Activated T-helper 2 cell treated with anti-CD3 and anti-CD28 coated beads, Interferon-gamma antibody, Interleukin-2, Interleukin-4, amounts not matched to agents 10 μg/mL and 5 μg/mL and 100 μg/mL, durations not matched to agents 14 hours and 24 hours and 36 hours (primary cell): ENCODE data around the gene WDR5. TPM values are rescaled to one million over a fixed set of nuclear protein-coding genes. Genes with fewer than 3 reads are reported as not detected.

Experiments
- DNase-seq: peaks from one replicate; pipeline ENCODE4 v3.0.0; 2021; ENCODE audit warnings: low spot score
- H3K27ac Mint-ChIP-seq: one replicate; pipeline ENCODE4 v1.8.0; 2021; ENCODE audit warnings: mixed read lengths
- H3K27me3 Mint-ChIP-seq: one replicate; pipeline ENCODE4 v1.8.0; 2021; ENCODE audit warnings: low read depth, mixed read lengths
- H3K36me3 Mint-ChIP-seq: one replicate; pipeline ENCODE4 v1.8.0; 2021; ENCODE audit warnings: low read depth, mixed read lengths
- H3K4me1 Mint-ChIP-seq: one replicate; pipeline ENCODE4 v1.8.0; 2021; ENCODE audit warnings: low read depth, mixed read lengths
- H3K4me3 Mint-ChIP-seq: one replicate; pipeline ENCODE4 v1.8.0; 2021; ENCODE audit warnings: low read depth, mild to moderate bottlenecking, moderate library complexity, mixed read lengths
- H3K9me3 Mint-ChIP-seq: one replicate; pipeline ENCODE4 v1.8.0; 2021; ENCODE audit warnings: mixed read lengths
- intact Hi-C: fragments of 100-400 bp; cut with micrococcal nuclease; formaldehyde crosslinking; loops from one replicate; pipeline ENCODE4 v1.15.1; 2023
- total RNA-seq: library from RNA; stranded (reverse); gene quantifications from 2 replicates; pipeline ENCODE4 v1.2.3, GENCODE V29; 2022

WDR5 gene
- total RNA-seq, 1 donor from 2014 or later = 58.9 TPM

GRCh38 chr9:134166374-134166773 is 30.5 kb downstream of the WDR5 start:
- Mint-ChIP-seq H3K27me3 (no peaks in the 10 kb centered on the region), H3K36me3 (no peaks in the 10 kb centered on the region), H3K9me3 (no peaks in the 10 kb centered on the region), H3K4me1 (peaks cover 9% of the 10 kb centered on the region), H3K4me3 (no peak overlapping the region), H3K27ac (no peak overlapping the region)
- no peak for DNase-seq
- intact Hi-C loops = loop anchor here (10.0 kb wide), 1 partner anchor 158 kb away; the partner anchor contains the start of gene RXRA

DNA sequence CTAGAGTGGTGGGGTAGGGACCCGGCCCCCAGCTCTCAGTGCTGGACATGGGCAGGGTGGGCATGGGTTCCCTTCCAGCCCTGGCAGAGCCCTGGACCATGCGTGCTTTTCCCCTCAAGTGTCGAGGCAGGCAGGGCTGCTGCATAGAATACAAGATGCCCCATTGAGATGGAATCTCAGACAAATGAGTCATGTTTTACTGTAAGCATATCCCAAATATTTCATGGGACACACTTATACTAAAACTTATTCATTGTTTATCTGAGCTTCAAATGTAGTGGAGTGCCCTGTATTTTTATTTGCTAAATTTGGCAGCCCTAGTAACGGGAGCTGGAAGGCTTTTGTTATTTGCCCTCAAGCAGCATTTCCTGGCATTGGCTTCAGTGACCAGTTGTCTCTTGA is 31.6 kb downstream of the WDR5 start:
- H3K27me3 Mint-ChIP-seq = no peaks in the 10 kb centered on the region
- intact Hi-C loops = loop anchor here (10.0 kb wide), 1 partner anchor 157 kb away; the partner anchor contains the start of gene RXRA
- no peak overlapping the region for H3K4me3 Mint-ChIP-seq
- no peaks in the 10 kb centered on the region for H3K9me3 Mint-ChIP-seq
- peaks cover 3% of the 10 kb centered on the region for H3K4me1 Mint-ChIP-seq
- H3K27ac Mint-ChIP-seq = no peak overlapping the region
- no peaks in the 10 kb centered on the region for H3K36me3 Mint-ChIP-seq
- no peak for DNase-seq

GRCh38 chr9:134168757-134169550 is 33.1 kb downstream of the WDR5 start:
- Mint-ChIP-seq H3K36me3 (no peaks in the 10 kb centered on the region), H3K9me3 (no peaks in the 10 kb centered on the region), H3K4me3 (no peak overlapping the region), H3K27ac (no peak overlapping the region), H3K27me3 (no peaks in the 10 kb centered on the region), H3K4me1 (no peaks in the 10 kb centered on the region)
- no peak for DNase-seq
- intact Hi-C loops = loop anchor here (10.0 kb wide), 1 partner anchor 156 kb away; the partner anchor contains the start of gene RXRA

GRCh38 chr9:134169724-134170401 is 34.0 kb downstream of the WDR5 start:
- intact Hi-C loops = loop anchor here (1.0 to 10.0 kb wide), 2 partner anchors 155 to 273 kb away; partner anchors contain the start of gene RXRA
- no peaks in the 10 kb centered on the region for H3K27me3 Mint-ChIP-seq
- H3K4me1 Mint-ChIP-seq = no peaks in the 10 kb centered on the region
- DNase-seq = no peak
- H3K27ac Mint-ChIP-seq = no peak overlapping the region
- H3K4me3 Mint-ChIP-seq = no peak overlapping the region
- H3K36me3 Mint-ChIP-seq = no peaks in the 10 kb centered on the region
- no peaks in the 10 kb centered on the region for H3K9me3 Mint-ChIP-seq

DNA sequence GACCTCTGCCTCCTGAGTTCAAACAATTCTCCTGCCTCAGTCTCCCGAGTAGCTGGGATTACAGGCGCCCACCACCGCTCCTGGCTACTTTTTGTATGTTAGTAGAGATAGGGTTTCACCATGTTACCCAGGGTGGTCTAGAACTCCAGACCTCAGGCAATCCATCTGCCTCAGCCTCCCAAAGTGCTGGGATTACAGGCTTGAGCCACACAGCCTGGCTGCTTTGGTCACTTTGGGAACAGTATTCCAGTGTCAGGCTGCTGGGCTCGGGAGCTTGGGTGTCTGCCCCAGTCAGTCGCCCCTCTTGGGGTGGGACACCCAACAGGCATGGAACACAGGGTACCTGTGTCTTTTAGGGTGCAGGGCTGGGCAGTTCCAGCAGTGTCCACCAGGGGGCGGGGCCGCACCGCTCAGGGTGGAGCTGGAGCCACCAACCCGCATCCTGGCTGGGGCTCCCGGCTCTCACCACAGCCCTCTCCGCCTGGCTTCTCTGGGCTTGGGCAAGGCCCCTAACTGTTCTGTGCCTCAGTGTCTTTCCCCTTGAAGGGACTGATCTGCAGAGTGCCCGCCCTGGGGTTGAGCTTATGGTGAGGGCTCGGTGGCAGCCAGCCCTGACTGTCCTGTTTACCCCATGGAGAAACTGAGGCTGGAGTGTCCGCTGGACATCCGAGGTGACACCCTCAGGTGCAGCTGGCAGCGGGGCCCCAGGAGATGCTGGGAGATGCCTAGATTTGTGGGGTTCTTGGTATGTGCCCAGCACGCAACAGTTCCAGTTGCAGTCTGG is 34.8 kb downstream of the WDR5 start:
- no peak overlapping the region for H3K27ac Mint-ChIP-seq
- no peaks in the 10 kb centered on the region for H3K9me3 Mint-ChIP-seq
- no peaks in the 10 kb centered on the region for H3K4me1 Mint-ChIP-seq
- H3K4me3 Mint-ChIP-seq = no peak overlapping the region
- intact Hi-C loops = loop anchor here (1.0 kb wide), 1 partner anchor 273 kb away; no protein-coding TSS in a partner anchor
- no peaks in the 10 kb centered on the region for H3K36me3 Mint-ChIP-seq
- H3K27me3 Mint-ChIP-seq = no peaks in the 10 kb centered on the region
- no peak for DNase-seq

DNA sequence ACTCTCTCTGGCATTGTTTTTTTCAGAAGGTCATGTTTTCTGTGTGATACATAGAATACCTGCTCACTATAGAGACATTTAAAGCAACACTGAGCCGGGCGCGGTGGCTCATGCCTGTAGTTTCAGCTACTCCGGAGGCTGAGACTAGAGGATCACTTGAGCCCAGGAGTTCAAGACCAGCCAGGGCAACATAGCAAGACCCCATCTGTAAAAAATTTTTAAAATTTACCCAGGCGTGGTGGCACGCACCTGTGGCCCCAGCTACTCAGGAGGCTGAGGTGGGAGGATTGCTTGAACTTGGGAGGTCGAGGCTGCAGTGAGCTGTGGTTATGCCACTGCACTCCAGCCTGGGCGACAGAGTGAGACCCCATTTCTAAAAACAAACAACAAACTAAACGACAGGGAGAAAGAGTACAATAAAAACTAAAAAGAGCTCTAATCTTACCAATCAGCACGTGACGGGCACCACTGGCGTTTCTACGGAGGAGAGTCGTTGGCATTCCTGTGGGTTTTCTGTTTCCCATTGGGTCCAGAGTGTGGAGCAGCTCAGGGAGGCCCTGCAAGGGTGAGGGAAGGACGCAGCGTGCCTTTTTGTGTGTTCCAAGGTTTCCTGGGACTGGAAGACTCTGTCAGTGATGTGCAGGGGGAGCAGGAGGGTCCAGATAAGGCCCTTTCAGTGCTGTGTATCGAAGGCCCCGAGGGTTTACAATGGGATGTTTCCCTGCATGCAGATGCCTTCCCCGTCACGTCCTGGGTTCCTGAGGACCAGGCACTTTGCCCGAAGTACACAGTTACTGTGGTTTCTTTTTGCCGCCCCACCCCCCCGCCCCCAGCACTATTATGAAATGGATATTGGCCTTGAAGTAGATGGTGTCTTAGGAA is 35.7 kb downstream of the WDR5 start:
- Mint-ChIP-seq H3K4me3 (no peak overlapping the region), H3K9me3 (no peaks in the 10 kb centered on the region), H3K4me1 (no peaks in the 10 kb centered on the region), H3K36me3 (no peaks in the 10 kb centered on the region), H3K27me3 (no peaks in the 10 kb centered on the region), H3K27ac (no peak overlapping the region)
- intact Hi-C loops = no loop called here
- no peak for DNase-seq

DNA sequence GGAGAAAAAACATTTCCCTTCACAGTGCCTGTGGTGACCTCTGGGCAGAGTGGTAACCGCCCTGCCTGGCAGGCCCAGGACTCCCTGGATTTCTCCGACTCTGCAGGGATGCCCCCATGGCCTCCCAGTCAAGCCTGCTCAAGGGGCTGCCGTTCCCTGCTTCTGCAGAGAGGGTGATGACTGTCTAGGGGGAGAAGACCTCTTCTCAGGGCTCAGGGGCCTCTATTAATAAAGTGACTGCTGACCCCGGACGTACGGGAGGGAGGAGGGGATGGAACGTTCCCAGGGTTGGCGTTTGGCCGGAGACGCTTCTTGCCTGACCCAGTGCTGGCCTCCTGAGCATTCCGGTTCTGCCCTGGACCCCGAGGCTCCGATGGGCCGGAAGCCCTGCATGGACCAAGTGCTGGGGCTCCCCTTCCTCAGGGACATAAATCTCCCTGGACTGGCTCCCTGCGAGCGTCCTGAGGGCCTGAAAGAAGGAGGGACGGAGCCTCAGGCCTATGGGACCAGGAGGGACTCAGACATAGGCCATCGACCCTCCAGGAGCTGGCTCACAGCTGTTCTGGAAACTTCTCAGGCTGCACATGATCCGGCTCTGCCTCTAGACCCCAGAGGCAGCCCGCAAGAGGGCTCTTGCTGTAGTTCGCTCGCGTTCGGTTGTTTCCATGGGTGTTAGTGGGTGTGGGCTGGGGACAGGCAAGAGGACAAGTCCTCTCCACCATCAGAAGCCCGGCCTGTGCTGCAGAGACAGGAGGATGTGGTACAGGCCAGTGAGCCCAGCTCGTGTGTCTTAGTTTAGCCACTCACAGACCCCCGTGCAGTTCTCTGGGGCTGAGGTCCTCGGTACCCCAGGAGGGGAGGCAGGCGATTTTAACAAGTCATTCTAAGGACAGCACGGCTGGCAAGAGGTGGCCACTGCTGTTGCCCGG is 36.6 kb downstream of the WDR5 start:
- H3K27ac Mint-ChIP-seq = no peak overlapping the region
- intact Hi-C loops = no loop called here
- no peaks in the 10 kb centered on the region for H3K4me1 Mint-ChIP-seq
- no peaks in the 10 kb centered on the region for H3K9me3 Mint-ChIP-seq
- H3K27me3 Mint-ChIP-seq = peaks cover 1% of the 10 kb centered on the region
- no peak for DNase-seq
- no peak overlapping the region for H3K4me3 Mint-ChIP-seq
- no peaks in the 10 kb centered on the region for H3K36me3 Mint-ChIP-seq

DNA sequence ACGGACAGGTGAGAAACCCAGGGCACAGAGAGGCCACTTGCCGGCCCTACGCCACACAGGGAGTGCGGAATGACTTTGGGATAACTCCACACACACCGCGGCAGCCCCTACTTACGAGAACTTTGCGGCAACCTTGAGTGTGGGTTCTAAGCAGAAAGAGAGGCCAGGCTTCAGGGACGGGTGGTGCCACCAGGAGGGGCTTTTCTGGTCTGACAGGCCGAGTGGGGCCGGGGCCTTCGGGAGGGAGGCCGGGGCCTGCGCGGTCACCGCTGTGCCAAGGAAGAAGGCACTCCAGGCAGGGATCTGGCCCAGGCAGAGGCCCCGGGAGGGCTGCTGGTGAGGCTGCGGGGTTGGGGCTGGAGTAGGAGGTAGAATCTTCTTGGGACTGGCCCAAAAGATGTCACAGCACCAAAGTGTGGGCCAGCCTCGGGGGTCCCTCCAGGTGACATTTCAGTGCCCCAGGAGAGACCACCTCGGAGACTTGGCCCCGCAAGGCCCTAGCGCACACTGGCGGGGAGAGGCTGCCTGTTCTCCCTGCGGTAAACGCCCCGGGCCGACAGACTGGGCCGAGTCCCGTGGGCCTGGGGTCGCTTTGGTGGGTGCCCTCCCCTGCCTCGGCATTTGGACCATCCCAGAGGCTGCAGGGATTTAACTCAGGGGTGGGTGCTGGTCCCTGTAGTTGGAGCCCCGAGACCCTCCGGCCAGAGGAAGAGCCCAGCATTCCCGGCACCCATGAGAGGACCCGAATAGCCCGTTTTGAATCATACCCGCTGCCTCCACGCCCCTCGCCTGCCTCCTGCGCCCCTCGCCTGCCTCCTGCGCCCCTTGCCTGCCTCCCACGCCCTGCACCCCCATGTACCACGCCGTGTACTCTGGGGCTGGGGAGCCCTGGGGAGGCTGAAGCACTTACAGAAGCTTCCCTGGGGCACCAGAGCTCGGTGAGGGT is 37.5 kb downstream of the WDR5 start:
- no peak for DNase-seq
- no peaks in the 10 kb centered on the region for H3K36me3 Mint-ChIP-seq
- H3K27ac Mint-ChIP-seq = no peak overlapping the region
- intact Hi-C loops = no loop called here
- no peaks in the 10 kb centered on the region for H3K4me1 Mint-ChIP-seq
- no peak overlapping the region for H3K4me3 Mint-ChIP-seq
- peaks cover 2% of the 10 kb centered on the region for H3K27me3 Mint-ChIP-seq
- H3K9me3 Mint-ChIP-seq = no peaks in the 10 kb centered on the region

DNA sequence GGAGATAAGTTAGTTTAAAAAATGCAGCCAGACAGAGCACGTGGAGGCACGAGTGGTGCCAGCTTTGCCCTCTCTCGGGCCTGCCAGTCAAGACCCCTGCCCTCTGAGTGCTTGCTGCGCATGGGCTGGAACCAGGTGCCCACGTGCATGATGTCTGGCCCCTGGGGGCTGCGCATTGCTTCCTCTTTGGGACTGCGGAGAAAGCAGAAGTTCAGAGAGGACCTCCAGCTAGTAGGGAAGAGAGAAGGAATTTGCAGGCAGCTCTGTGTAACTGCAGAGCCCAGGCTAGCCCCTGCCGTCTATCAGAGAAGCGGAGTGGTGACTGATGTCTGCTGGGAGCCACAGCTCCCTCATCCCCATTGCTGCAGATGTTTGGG is 38.2 kb downstream of the WDR5 start:
- Mint-ChIP-seq H3K4me3 (no peak overlapping the region), H3K9me3 (no peaks in the 10 kb centered on the region), H3K27me3 (peaks cover 2% of the 10 kb centered on the region), H3K4me1 (no peaks in the 10 kb centered on the region), H3K36me3 (no peaks in the 10 kb centered on the region), H3K27ac (no peak overlapping the region)
- DNase-seq = no peak
- intact Hi-C loops = no loop called here

DNA sequence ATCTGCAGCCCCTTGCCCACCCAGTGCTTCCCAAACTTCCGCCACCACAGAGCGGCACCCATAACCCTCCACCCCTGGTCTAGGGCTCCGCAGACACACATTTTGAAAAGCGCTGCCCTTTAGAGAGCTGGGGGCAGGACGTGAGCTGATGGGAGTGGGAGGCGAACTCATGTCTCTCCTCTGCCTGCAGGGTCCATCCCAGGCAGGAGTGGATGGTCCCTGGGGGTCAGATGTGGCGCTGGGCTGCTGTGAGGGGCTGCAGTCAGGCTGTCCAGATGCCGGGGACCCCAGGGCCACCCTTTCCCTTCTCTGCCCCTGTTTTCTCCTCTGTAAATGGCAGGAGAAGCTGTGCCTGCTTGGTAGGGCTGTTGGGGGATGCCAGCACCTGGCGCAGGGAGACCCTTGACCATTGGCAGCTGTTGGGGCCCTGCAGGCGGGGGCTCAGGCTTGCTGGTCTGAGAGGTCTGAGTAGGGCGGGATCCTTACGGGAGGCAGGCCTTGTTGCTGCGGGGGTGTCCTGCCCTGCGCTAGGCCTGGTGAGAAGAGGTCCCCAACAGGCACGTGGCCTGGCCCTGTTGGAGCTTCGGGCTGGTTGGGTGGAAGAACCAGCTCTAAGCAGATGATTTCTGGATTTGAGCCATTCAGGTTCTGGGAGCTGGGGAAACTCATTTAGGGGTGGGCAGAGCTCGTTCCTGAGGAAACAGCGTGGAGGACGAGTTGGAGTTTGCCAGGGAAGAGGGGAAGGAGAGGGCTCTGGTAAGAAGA is 38.8 kb downstream of the WDR5 start:
- Mint-ChIP-seq H3K9me3 (no peaks in the 10 kb centered on the region), H3K27ac (no peak overlapping the region), H3K27me3 (peaks cover 2% of the 10 kb centered on the region), H3K4me1 (no peaks in the 10 kb centered on the region), H3K4me3 (no peak overlapping the region), H3K36me3 (no peaks in the 10 kb centered on the region)
- DNase-seq = no peak
- intact Hi-C loops = no loop called here
